Caco-2 (cell line): ENCODE data around the gene RAB3GAP2. TPM values are rescaled to one million over a fixed set of nuclear protein-coding genes. Genes with fewer than 3 reads are reported as not detected.
"Not testable (repeated sequence)": the region's sequence is repeated elsewhere in the genome, so short reads cannot be mapped to it uniquely, and the experiment has no call there.

Source experiments
- BruUV-seq: library from RNA; stranded (reverse); fragments of 400-500 nt; replicated peaks from 2 replicates; lab custom pipeline; 2021; lab: Mats Ljungman, UMichigan
- CTCF ChIA-PET: fragments of 300-600 bp; sonication (Branson Sonifier 250); formaldehyde crosslinking; loops from one replicate; lab custom pipeline; 2022; ENCODE audit warnings: antibody characterized with exemption; lab: Charles Lee
- POLR2A ChIA-PET: fragments of 300-600 bp; sonication (Branson Sonifier 250); formaldehyde crosslinking; loops from one replicate; lab custom pipeline; 2022; ENCODE audit warnings: antibody characterized with exemption; lab: Charles Lee
- DNase-seq, 2 experiments: peaks; one replicate each; pipeline versions ENCODE4 v3.0.0 to v3.0.0-alpha.2; 2020 to 2022
- H3K27me3 ChIP-seq: replicated peaks from 2 replicates; pipeline ENCODE4 v1.6.0; 2011; ENCODE audit warnings: low read length; ENCODE audit not compliant: control insufficient read depth, insufficient read depth
- H3K36me3 ChIP-seq: 2 replicates; pipeline ENCODE4 v1.5.1; 2011; ENCODE audit warnings: low read length; ENCODE audit not compliant: control insufficient read depth, insufficient read depth
- H3K4me1 ChIP-seq: fragments of 250-450 bp; sonication (Bioruptor Pico); 2 replicates; pipeline ENCODE4 v1.5.1; 2020; ENCODE audit warnings: mild to moderate bottlenecking
- H3K4me3 ChIP-seq: 2 replicates; pipeline ENCODE4 v1.5.1; 2011; ENCODE audit warnings: low read depth, mild to moderate bottlenecking, control low read depth, low read length
- H3K9me3 ChIP-seq: fragments of 250-450 bp; sonication (Bioruptor Pico); 2 replicates; pipeline ENCODE4 v1.5.1; 2020; ENCODE audit warnings: mild to moderate bottlenecking, moderate library complexity
- H3K27ac Mint-ChIP-seq: one replicate; pipeline ENCODE4 v1.8.0; 2022; ENCODE audit warnings: mixed read lengths; ENCODE audit not compliant: unreplicated experiment
- H3K27me3 Mint-ChIP-seq: one replicate; pipeline ENCODE4 v1.8.0; 2022; ENCODE audit warnings: mixed read lengths; ENCODE audit not compliant: insufficient read depth, unreplicated experiment
- H3K36me3 Mint-ChIP-seq: one replicate; pipeline ENCODE4 v1.8.0; 2022; ENCODE audit warnings: mild to moderate bottlenecking, mixed read lengths; ENCODE audit not compliant: insufficient read depth, unreplicated experiment
- H3K4me1 Mint-ChIP-seq: one replicate; pipeline ENCODE4 v1.8.0; 2022; ENCODE audit warnings: low read depth, mixed read lengths; ENCODE audit not compliant: unreplicated experiment
- H3K4me3 Mint-ChIP-seq: one replicate; pipeline ENCODE4 v1.8.0; 2022; ENCODE audit warnings: mild to moderate bottlenecking, moderate library complexity, mixed read lengths; ENCODE audit not compliant: unreplicated experiment
- H3K9me3 Mint-ChIP-seq: one replicate; pipeline ENCODE4 v1.8.0; 2022; ENCODE audit warnings: mixed read lengths; ENCODE audit not compliant: unreplicated experiment
- intact Hi-C: fragments of 100-400 bp; cut with micrococcal nuclease; formaldehyde crosslinking; loops from one replicate; pipeline ENCODE4 v1.10.0; 2022; ENCODE audit not compliant: unreplicated experiment
- total RNA-seq: library from RNA; stranded (reverse); gene quantifications from 2 replicates; pipeline ENCODE4 v1.2.3, GENCODE V29; 2022
- TF ChIP-seq, protein P1 (sequence below), 2 experiments: fragments of 200-600 bp in 1 of 2; IDR thresholded peaks; 1 replicate in 1 of 2; 2 replicates in 1 of 2; pipeline versions ENCODE4 v1.5.1 to v1.8.0; 2011 to 2022; ENCODE audit warnings: antibody characterized with exemption in 1 of 2, control low read depth in 1 of 2, inconsistent platforms in 1 of 2, low read depth in 1 of 2, low read length in 1 of 2, mild to moderate bottlenecking in 1 of 2, moderate library complexity in 1 of 2; ENCODE audit not compliant: insufficient read depth in 1 of 2, severe bottlenecking in 1 of 2, unreplicated experiment in 1 of 2

The RAB3GAP2 gene
- total RNA-seq, 1 experiment from 2014 or later, result 41.1 TPM

GRCh38 chr1:220250681-220251080, 21.6 kb downstream of the RAB3GAP2 start:
- no peak for DNase-seq
- ChIA-PET POLR2A (no interaction called here), CTCF (no interaction called here)
- TF ChIP-seq, protein P1, sequence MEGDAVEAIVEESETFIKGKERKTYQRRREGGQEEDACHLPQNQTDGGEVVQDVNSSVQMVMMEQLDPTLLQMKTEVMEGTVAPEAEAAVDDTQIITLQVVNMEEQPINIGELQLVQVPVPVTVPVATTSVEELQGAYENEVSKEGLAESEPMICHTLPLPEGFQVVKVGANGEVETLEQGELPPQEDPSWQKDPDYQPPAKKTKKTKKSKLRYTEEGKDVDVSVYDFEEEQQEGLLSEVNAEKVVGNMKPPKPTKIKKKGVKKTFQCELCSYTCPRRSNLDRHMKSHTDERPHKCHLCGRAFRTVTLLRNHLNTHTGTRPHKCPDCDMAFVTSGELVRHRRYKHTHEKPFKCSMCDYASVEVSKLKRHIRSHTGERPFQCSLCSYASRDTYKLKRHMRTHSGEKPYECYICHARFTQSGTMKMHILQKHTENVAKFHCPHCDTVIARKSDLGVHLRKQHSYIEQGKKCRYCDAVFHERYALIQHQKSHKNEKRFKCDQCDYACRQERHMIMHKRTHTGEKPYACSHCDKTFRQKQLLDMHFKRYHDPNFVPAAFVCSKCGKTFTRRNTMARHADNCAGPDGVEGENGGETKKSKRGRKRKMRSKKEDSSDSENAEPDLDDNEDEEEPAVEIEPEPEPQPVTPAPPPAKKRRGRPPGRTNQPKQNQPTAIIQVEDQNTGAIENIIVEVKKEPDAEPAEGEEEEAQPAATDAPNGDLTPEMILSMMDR (IDR thresholded peaks at IDR 0.05; ENCODE audit: insufficient read depth in 1 of 2, low read depth in 1 of 2, low read length in 1 of 2, severe bottlenecking in 1 of 2, unreplicated experiment in 1 of 2), result no peak
- Mint-ChIP-seq H3K27ac (no peak overlapping the region), H3K4me1 (peaks cover 7% of the 10 kb centered on the region), H3K9me3 (peaks cover 45% of the 10 kb centered on the region), H3K36me3 (peaks cover 39% of the 10 kb centered on the region), H3K4me3 (no peak overlapping the region), H3K27me3 (no peaks in the 10 kb centered on the region)
- peaks cover 6% of the 10 kb centered on the region for H3K36me3 ChIP-seq
- no peaks in the 10 kb centered on the region for H3K27me3 ChIP-seq
- intact Hi-C loops, result no loop called here
- H3K9me3 ChIP-seq, result peaks cover 37% of the 10 kb centered on the region
- no TSS peak for BruUV-seq
- no peak overlapping the region for H3K4me3 ChIP-seq
- H3K4me1 ChIP-seq, result peaks cover 4% of the 10 kb centered on the region

DNA sequence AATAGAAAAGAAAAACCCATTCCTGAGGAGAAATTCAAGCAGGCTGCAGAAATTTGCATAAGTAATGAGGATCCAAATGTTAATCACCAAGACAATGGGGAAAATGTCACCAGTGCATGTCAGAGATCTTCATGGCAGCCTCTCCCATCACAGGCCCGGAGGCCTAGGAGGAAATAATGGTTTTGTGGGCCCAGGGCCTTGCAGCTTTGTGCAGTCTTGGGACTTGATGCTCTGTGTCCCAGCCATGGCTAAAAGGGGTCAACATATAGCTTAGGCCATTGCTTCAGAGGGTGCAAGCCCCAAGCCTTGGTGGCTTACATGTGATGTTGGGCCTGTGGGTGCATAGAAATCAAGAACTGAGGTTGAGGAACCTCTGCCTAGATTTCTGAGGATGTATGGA, 22.7 kb downstream of the RAB3GAP2 start:
- CTCF ChIA-PET, result no interaction called here
- intact Hi-C loops, result no loop called here
- Histone ChIP-seq H3K27me3 (no peaks in the 10 kb centered on the region), H3K9me3 (peaks cover 34% of the 10 kb centered on the region), H3K36me3 (peaks cover 6% of the 10 kb centered on the region), H3K4me1 (no peaks in the 10 kb centered on the region), H3K4me3 (no peak overlapping the region)
- TF ChIP-seq, protein P1 (IDR thresholded peaks at IDR 0.05; ENCODE audit: insufficient read depth in 1 of 2, low read depth in 1 of 2, low read length in 1 of 2, severe bottlenecking in 1 of 2, unreplicated experiment in 1 of 2), result no peak
- Mint-ChIP-seq H3K27me3 (no peaks in the 10 kb centered on the region), H3K9me3 (peaks cover 46% of the 10 kb centered on the region), H3K4me1 (no peaks in the 10 kb centered on the region), H3K4me3 (no peak overlapping the region), H3K27ac (no peak overlapping the region), H3K36me3 (peaks cover 39% of the 10 kb centered on the region)
- no TSS peak for BruUV-seq
- no peak for DNase-seq
- POLR2A ChIA-PET, result no interaction called here

DNA sequence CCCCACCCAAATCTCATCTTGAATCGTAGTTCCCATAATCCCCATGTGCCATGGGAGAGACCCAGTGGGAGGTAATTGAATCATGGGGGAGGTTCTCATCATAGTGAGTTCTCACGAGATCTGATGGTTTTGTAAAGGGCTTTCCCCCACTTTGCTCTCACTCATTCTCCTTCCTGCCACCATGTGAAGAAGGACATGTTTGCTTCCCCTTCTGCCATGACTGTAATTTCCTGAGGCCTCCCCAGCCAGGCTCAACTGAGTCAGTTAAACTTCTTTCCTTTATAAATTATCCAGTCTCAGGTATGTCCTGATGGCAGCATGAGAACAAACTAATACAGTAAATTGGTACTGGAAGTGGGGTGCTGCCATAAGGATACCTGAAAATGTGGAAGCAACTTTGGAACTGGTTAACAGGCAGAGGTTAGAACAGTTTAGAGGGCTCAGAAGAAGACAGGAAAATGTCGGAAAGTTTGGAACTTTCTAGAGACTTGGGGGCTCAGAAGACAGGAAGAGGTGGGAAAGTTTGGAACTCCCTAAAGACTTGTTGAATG, 23.5 kb downstream of the RAB3GAP2 start:
- BruUV-seq, CTCF ChIA-PET, H3K27me3 ChIP-seq, POLR2A ChIA-PET, H3K27ac Mint-ChIP-seq, H3K36me3 ChIP-seq, H3K4me3 ChIP-seq, H3K4me1 ChIP-seq, DNase-seq, intact Hi-C loops, H3K4me1 Mint-ChIP-seq, H3K4me3 Mint-ChIP-seq, H3K27me3 Mint-ChIP-seq: not testable (repeated sequence)
- H3K9me3 ChIP-seq, result peaks cover 34% of the 10 kb centered on the region
- Mint-ChIP-seq H3K9me3 (peaks cover 50% of the 10 kb centered on the region), H3K36me3 (peaks cover 39% of the 10 kb centered on the region)

DNA sequence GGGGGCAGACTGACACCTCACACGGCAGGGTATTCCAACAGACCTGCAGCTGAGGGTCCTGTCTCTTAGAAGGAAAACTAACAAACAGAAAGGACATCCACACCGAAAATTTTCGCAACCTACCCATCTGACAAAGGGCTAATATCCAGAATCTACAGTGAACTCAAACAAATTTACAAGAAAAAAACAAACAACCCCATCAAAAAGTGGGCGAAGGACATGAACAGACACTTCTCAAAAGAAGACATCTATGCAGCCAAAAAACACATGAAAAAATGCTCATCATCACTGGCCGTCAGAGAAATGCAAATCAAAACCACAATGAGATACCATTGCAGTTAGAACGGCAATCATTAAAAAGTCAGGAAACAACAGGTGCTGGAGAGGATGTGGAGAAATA, 26.4 kb downstream of the RAB3GAP2 start:
- H3K4me3 Mint-ChIP-seq, POLR2A ChIA-PET, H3K27me3 ChIP-seq, BruUV-seq, CTCF ChIA-PET, H3K4me1 ChIP-seq, DNase-seq, H3K27me3 Mint-ChIP-seq, intact Hi-C loops, H3K36me3 ChIP-seq, H3K27ac Mint-ChIP-seq, H3K4me3 ChIP-seq, H3K4me1 Mint-ChIP-seq: not testable (repeated sequence)
- peaks cover 24% of the 10 kb centered on the region for H3K36me3 Mint-ChIP-seq
- peaks cover 44% of the 10 kb centered on the region for H3K9me3 Mint-ChIP-seq
- H3K9me3 ChIP-seq, result peaks cover 27% of the 10 kb centered on the region
